ENCODE measurements around the gene FAM171A2. TPM values are rescaled to one million over a fixed set of nuclear protein-coding genes. Genes with fewer than 3 reads are reported as not detected.
A peak's percentile ranks its signal among the peaks of the same experiment; 100 is the strongest.
"Not testable (repeated sequence)": the region's sequence is repeated elsewhere in the genome, so short reads cannot be mapped to it uniquely, and the experiment has no call there.

FAM171A2 gene
- total RNA-seq, 1 donor from 2014 or later, result 0.21 TPM

DNA sequence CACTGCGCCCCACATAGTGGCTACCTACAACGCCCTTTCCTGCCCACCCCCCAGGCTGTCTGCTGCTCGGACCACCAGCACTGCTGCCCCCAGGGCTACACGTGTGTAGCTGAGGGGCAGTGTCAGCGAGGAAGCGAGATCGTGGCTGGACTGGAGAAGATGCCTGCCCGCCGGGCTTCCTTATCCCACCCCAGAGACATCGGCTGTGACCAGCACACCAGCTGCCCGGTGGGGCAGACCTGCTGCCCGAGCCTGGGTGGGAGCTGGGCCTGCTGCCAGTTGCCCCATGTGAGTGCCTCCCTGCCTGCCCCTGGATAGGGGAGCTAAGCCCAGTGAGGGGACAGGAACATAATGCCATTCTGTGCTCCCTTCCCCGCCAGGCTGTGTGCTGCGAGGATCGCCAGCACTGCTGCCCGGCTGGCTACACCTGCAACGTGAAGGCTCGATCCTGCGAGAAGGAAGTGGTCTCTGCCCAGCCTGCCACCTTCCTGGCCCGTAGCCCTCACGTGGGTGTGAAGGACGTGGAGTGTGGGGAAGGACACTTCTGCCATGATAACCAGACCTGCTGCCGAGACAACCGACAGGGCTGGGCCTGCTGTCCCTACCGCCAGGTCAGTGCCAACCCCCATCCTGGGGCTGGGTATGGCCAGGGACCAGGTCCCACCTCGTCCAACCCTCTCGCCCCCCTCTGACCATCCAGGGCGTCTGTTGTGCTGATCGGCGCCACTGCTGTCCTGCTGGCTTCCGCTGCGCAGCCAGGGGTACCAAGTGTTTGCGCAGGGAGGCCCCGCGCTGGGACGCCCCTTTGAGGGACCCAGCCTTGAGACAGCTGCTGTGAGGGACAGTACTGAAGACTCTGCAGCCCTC lies 11.5 kb downstream of the FAM171A2 start:
- Mint-ChIP-seq H3K36me3 (ENCODE audit: low read depth) (peaks cover 5% of the 10 kb centered on the region), H3K4me3 (no peak overlapping the region), H3K27me3 (peaks cover 4% of the 10 kb centered on the region), H3K27ac (no peak overlapping the region), H3K4me1 (peaks cover 6% of the 10 kb centered on the region), H3K9me3 (no peaks in the 10 kb centered on the region)
- no peak for DNase-seq
- intact Hi-C loops (cut with micrococcal nuclease), result no loop called here

DNA sequence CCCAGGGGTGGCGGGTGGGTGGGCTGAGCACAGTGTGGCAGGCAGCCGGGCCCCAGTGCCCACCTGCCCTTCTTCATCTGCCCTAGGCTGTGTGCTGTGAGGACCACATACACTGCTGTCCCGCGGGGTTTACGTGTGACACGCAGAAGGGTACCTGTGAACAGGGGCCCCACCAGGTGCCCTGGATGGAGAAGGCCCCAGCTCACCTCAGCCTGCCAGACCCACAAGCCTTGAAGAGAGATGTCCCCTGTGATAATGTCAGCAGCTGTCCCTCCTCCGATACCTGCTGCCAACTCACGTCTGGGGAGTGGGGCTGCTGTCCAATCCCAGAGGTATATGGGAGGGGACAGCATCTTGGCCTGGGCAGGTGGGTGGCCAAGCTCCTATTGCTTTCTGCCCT lies 12.2 kb downstream of the FAM171A2 start:
- H3K4me3 Mint-ChIP-seq, result no peak overlapping the region
- intact Hi-C loops (cut with micrococcal nuclease), result no loop called here
- peaks cover 4% of the 10 kb centered on the region for H3K27me3 Mint-ChIP-seq
- peaks cover 6% of the 10 kb centered on the region for H3K4me1 Mint-ChIP-seq
- no peak overlapping the region for H3K27ac Mint-ChIP-seq
- no peaks in the 10 kb centered on the region for H3K9me3 Mint-ChIP-seq
- peaks cover 5% of the 10 kb centered on the region for H3K36me3 Mint-ChIP-seq (ENCODE audit: low read depth)
- no peak for DNase-seq

DNA sequence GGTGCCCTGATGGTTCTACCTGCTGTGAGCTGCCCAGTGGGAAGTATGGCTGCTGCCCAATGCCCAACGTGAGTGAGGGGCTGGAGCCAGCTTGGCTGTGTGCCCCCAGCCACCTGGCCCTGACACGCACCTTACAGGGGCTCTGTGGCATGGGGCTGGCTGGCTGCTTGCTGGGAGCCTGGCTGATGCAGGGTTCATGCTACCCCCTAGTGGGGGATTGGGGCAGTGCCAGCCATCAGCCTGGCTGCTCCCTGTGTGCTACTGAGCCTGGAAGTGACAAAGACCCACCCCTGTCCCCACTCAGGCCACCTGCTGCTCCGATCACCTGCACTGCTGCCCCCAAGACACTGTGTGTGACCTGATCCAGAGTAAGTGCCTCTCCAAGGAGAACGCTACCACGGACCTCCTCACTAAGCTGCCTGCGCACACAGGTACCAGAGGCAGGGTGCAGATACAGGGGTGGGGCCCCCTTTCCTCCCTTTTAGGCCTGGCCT lies 12.9 kb downstream of the FAM171A2 start:
- H3K27ac Mint-ChIP-seq, result no peak overlapping the region
- H3K9me3 Mint-ChIP-seq, result no peaks in the 10 kb centered on the region
- H3K4me3 Mint-ChIP-seq, result no peak overlapping the region
- peaks cover 5% of the 10 kb centered on the region for H3K36me3 Mint-ChIP-seq (ENCODE audit: low read depth)
- intact Hi-C loops (cut with micrococcal nuclease), result no loop called here
- peaks cover 11% of the 10 kb centered on the region for H3K4me1 Mint-ChIP-seq
- peak; percentile 92 for DNase-seq
- peaks cover 4% of the 10 kb centered on the region for H3K27me3 Mint-ChIP-seq

DNA sequence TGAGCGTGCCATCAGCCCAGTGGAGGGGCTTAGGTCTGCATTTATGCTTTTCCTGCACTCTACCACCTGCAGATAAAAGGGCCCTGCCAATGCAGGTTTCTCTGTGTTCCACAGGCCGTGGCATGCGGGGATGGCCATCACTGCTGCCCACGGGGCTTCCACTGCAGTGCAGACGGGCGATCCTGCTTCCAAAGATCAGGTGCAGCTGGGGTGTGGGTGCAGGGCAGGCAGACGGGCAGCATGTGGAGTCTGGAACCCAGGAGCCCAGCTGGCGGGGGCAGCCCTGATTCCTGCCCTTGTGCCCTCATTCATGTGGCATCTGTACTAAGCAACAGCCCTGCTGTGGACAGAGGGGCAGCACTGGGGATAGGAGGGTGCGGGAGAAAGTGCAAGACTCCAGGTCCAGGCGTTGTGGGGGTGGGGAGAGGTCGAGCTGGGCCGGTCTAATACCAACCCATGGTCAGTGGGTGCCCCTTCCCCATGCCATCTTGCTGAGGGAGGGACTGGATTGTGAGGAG lies 14.0 kb downstream of the FAM171A2 start:
- peaks cover 2% of the 10 kb centered on the region for H3K27me3 Mint-ChIP-seq
- no peak overlapping the region for H3K4me3 Mint-ChIP-seq
- no peak overlapping the region for H3K27ac Mint-ChIP-seq
- peaks cover 5% of the 10 kb centered on the region for H3K36me3 Mint-ChIP-seq (ENCODE audit: low read depth)
- intact Hi-C loops (cut with micrococcal nuclease), result no loop called here
- H3K9me3 Mint-ChIP-seq, result no peaks in the 10 kb centered on the region
- no peak for DNase-seq
- H3K4me1 Mint-ChIP-seq, result peaks cover 19% of the 10 kb centered on the region

- DNase-seq, result no peak
- H3K9me3 Mint-ChIP-seq, result no peaks in the 10 kb centered on the region
- no peak overlapping the region for H3K27ac Mint-ChIP-seq
- peaks cover 5% of the 10 kb centered on the region for H3K36me3 Mint-ChIP-seq (ENCODE audit: low read depth)
- H3K27me3 Mint-ChIP-seq, result peaks cover 4% of the 10 kb centered on the region
- peaks cover 19% of the 10 kb centered on the region for H3K4me1 Mint-ChIP-seq
- intact Hi-C loops (cut with micrococcal nuclease), result no loop called here
- no peak overlapping the region for H3K4me3 Mint-ChIP-seq
These were observed 14.7 kb downstream of the FAM171A2 start for GRCh38 chr17:44348988-44349364.

DNA sequence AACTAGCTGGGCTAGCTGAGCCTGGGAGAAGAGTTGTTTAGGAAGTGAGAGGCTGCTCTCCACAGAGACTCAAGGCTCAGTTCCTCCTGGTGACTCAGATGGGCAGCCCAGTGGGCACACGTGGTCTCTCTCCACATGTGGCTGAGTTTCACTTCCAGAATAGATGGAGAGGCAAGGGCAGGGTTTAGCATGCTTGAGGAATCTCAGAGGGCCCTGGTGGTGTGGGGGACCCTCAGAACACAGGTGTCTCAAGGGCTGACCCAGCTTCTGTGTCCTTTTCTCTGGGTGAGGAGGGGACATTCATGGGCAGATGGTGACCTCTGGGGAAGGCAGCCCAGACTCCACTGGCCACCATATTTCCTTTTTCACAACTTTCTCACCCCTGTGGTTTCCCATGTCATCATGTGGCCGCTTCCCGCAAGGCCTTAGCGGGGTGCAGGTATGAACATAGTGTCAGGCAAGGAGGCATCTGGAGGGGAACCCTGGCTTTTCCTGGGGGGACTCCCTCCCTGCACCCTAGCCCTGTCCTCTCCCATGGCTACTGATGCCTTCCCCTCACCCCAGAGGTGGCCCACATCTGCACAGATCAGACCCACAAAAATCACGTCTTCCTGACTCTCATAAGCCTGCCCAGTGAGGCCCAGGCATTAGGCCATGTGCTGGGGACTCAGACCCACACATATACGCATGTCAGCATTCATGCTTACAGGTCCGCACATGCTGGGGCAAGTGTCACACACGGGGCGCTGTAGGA lies 15.2 kb downstream of the FAM171A2 start:
- H3K36me3 Mint-ChIP-seq (ENCODE audit: low read depth), result peaks cover 5% of the 10 kb centered on the region
- no peak for DNase-seq
- peaks cover 19% of the 10 kb centered on the region for H3K4me1 Mint-ChIP-seq
- no peaks in the 10 kb centered on the region for H3K9me3 Mint-ChIP-seq
- H3K27me3 Mint-ChIP-seq, result peaks cover 8% of the 10 kb centered on the region
- no peak overlapping the region for H3K4me3 Mint-ChIP-seq
- no peak overlapping the region for H3K27ac Mint-ChIP-seq
- intact Hi-C loops (cut with micrococcal nuclease), result no loop called here

DNA sequence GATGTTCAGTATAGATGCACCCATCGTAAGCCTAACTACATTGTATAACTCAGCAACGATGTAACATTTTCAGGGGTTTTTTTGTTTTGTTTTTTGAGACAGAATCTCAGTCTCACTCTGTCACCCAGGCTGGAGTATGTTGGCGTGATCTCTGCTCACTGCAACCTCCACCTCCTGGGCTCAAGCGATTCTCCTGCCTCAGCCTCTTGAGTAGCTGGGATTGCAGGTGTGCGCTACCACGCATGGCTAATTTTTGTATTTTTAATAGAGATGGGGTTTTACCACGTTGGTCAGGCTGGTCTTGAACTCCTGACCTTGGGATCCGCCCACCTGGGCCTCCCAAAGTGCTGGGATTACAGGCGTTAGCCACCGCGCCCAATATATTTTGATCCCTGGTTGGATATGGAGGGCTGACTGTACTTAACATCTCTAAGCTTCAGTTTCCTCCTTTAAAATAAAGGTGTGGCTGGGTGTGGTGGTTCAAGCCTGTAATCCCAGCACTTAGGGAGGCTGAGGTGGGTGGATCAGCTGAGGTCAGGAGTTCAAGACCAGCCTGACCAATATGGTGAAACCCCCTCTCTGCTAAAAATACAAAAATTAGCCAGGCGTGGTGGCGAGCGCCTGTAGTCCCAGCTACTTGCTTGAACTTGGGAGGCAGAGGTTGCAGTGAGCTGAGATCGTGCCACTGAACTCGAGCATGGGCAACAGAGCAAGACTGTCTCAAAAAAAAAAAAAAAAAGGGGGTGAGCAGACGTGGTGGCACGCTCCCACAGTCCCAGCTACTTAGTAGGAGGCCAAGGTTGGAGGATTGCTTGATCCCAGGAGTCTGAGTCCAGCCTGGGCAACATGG lies 16.2 kb downstream of the FAM171A2 start:
- H3K9me3 Mint-ChIP-seq; H3K27ac Mint-ChIP-seq; DNase-seq; H3K4me3 Mint-ChIP-seq; intact Hi-C loops (cut with micrococcal nuclease); H3K36me3 Mint-ChIP-seq (ENCODE audit: low read depth): not testable (repeated sequence)
- peaks cover 11% of the 10 kb centered on the region for H3K27me3 Mint-ChIP-seq
- peaks cover 19% of the 10 kb centered on the region for H3K4me1 Mint-ChIP-seq

DNA sequence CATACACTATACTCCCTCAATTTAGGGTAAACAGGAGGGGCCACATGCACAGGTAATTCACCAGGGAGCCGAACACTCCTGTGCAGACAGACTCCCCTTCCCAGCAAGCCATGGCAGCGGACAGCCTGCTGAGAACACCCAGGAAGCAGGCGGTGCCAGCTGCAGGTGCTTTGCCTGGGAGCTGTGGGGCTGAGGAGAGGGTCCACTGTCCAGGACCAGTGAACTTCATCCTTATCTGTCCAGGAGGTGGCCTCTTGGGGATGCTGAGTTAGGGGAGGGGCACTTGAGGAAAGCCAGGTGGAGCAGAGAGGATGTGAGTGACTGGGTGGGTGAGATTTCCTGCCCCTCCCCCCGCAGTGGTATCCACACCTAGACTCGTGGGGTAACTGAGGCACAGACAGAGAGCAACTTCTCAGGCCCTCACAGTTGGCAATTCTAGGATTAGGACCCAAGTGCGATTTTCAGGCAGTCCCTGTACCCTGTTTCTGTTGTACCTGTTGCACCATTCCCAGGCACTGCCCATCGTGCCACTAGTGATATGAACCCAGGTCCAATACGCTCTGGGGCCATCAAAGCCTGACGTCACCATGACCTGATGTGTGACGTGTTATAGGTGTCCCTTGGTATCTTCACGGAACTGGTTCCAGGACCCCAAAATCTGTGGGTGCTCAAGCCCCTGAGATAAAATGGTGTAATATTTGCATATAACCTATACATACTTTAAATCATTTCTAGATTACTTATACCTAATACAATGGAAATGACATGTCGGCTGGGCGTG lies 17.4 kb downstream of the FAM171A2 start:
- peak overlapping the region; percentile 92 for H3K4me3 Mint-ChIP-seq
- no peaks in the 10 kb centered on the region for H3K36me3 Mint-ChIP-seq (ENCODE audit: low read depth)
- no peak overlapping the region for H3K27ac Mint-ChIP-seq
- no peaks in the 10 kb centered on the region for H3K9me3 Mint-ChIP-seq
- peaks cover 11% of the 10 kb centered on the region for H3K27me3 Mint-ChIP-seq
- no peak for DNase-seq
- intact Hi-C loops (cut with micrococcal nuclease), result no loop called here
- H3K4me1 Mint-ChIP-seq, result peaks cover 19% of the 10 kb centered on the region

DNA sequence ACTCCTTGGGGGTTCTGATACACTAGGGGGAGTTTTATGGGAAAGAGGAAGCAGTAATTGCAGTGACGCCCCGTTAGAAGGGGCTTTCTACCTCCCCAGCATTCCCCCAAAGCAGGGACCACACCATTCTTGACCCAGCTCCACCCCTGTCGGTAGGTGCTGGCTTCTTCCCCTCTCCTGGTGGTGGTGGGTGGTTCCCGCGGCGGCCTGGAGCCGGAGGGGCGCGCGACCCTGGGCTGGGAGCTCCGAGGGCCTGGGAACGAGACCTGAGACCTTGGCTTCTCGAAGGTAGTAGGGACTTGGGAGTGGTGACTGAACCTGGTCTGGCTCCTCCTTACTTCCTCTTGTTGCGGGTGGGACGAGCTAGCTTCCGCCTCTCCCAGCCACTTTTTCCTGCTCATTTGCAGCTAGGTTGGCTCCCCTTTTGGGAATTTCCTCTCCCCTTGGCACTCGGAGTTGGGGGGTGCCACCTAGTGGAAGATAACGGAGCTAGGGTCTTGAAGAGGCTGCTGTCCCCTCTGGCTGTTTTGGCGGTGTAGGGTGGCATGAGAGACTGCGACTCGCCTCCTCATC lies 18.1 kb downstream of the FAM171A2 start:
- H3K27ac Mint-ChIP-seq, result peak overlapping the region; percentile 86
- H3K4me1 Mint-ChIP-seq, result peaks cover 19% of the 10 kb centered on the region
- intact Hi-C loops (cut with micrococcal nuclease), result loop anchor here (1.0 to 2.0 kb wide), 2 partner anchors 15 to 145 kb away; no protein-coding TSS in a partner anchor
- H3K27me3 Mint-ChIP-seq, result peaks cover 13% of the 10 kb centered on the region
- H3K9me3 Mint-ChIP-seq, result no peaks in the 10 kb centered on the region
- H3K4me3 Mint-ChIP-seq, result peak overlapping the region; percentile 92
- no peaks in the 10 kb centered on the region for H3K36me3 Mint-ChIP-seq (ENCODE audit: low read depth)
- DNase-seq, result peak; percentile 81

DNA sequence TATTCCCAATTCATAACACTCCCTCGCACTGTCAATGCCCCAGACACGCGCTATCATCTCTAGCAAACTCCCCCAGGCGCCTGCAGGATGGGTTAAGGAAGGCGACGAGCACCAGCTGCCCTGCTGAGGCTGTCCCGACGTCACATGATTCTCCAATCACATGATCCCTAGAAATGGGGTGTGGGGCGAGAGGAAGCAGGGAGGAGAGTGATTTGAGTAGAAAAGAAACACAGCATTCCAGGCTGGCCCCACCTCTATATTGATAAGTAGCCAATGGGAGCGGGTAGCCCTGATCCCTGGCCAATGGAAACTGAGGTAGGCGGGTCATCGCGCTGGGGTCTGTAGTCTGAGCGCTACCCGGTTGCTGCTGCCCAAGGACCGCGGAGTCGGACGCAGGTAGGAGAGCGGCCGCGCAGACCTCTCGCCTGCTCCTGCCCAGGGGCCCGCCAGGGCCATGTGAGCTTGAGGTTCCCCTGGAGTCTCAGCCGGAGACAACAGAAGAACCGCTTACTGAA lies 18.7 kb downstream of the FAM171A2 start, which contains the start of gene GRN:
TSS of gene GRN (plus strand) at position 364 of the 515 bp plus-strand sequence. CDS start 3,863 bp downstream, outside the sequence.
- H3K4me1 Mint-ChIP-seq, result peaks cover 19% of the 10 kb centered on the region
- no peaks in the 10 kb centered on the region for H3K9me3 Mint-ChIP-seq
- peaks cover 13% of the 10 kb centered on the region for H3K27me3 Mint-ChIP-seq
- peak within 1 kb of the TSS; percentile 92 for H3K4me3 Mint-ChIP-seq
- H3K27ac Mint-ChIP-seq, result peak within 1 kb of the TSS; percentile 86
- DNase-seq, result peak; percentile 96
- no peaks in the 10 kb centered on the region for H3K36me3 Mint-ChIP-seq (ENCODE audit: low read depth)
- intact Hi-C loops (cut with micrococcal nuclease), result loop anchor here (1.0 to 2.0 kb wide), 2 partner anchors 14 to 145 kb away; no protein-coding TSS in a partner anchor

DNA sequence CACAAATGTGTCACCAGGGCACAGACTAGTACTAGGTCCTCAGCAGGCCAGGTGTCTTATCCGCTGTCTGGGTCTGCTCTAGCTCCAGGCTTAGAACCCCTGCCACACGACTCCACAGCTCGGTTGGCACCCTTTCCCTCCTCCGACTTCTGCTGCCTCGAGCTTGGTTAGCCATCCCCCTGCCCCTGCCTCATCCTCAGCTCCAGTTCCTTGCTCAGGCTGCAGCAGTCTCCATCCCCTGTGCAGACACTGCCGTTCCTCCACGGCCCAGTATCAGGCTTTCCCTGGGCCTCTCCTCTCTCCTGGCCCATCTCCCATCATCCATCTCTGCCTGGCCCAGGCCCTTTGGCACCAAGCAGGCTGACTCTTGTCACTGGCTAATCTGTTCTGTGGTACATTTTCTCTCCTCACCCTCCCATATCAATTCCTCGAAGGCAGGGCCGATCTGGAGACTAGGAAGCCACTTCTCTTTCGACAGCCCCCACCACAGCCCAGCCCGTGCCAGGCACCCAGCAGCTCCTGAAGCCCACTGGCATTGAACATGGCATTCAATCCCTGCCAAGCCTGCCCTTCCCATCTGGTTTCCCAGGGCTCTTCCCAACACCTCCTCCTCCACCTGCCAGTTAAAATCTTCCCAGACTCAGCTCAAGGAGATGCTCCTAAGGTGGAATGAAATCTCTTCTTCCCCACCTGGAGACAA lies 20.0 kb downstream of the FAM171A2 start:
- DNase-seq, result no peak
- peaks cover 18% of the 10 kb centered on the region for H3K4me1 Mint-ChIP-seq
- no peak overlapping the region for H3K27ac Mint-ChIP-seq
- H3K9me3 Mint-ChIP-seq, result no peaks in the 10 kb centered on the region
- peaks cover 13% of the 10 kb centered on the region for H3K27me3 Mint-ChIP-seq
- H3K4me3 Mint-ChIP-seq, result no peak overlapping the region
- no peaks in the 10 kb centered on the region for H3K36me3 Mint-ChIP-seq (ENCODE audit: low read depth)
- intact Hi-C loops (cut with micrococcal nuclease), result loop anchor here (2.0 kb wide), 1 partner anchor 13 kb away; no protein-coding TSS in a partner anchor

GRCh38 chr17:44340553-44340952 lies 23.1 kb downstream of the FAM171A2 start:
- intact Hi-C loops (cut with micrococcal nuclease); H3K27ac Mint-ChIP-seq: not testable (repeated sequence)

More at GRCh38 chr17:44340553-44340952, 23.1 kb downstream of the FAM171A2 start:
- DNase-seq; H3K4me1 Mint-ChIP-seq; H3K4me3 Mint-ChIP-seq; H3K9me3 Mint-ChIP-seq; H3K36me3 Mint-ChIP-seq (ENCODE audit: low read depth): not testable (repeated sequence)
- H3K27me3 Mint-ChIP-seq, result peaks cover 19% of the 10 kb centered on the region
